Fibroblast of lung (primary cell): ENCODE measurements around the gene ZNF862.
"Not testable (repeated sequence)": the region's sequence is repeated elsewhere in the genome, so short reads cannot be mapped to it uniquely, and the experiment has no call there.

ENCODE experiments used
- EZH2 ChIP-seq: IDR thresholded peaks from 2 replicates; pipeline ENCODE4 v1.5.1; 2012; ENCODE audit warnings: low read length, control low read depth, mild to moderate bottlenecking; ENCODE audit errors: missing control alignments
- TF ChIP-seq, protein P1 (sequence below), 2 donors: IDR thresholded peaks in 1 of 2; conservative IDR thresholded peaks in 1 of 2; 1 replicate in 1 of 2; 2 replicates in 1 of 2; pipeline ENCODE4 v1.5.1; 2011 to 2012; ENCODE audit warnings: low read length in 2 of 2, control low read depth in 1 of 2, inconsistent platforms in 1 of 2, low read depth in 1 of 2, mild to moderate bottlenecking in 1 of 2

DNA sequence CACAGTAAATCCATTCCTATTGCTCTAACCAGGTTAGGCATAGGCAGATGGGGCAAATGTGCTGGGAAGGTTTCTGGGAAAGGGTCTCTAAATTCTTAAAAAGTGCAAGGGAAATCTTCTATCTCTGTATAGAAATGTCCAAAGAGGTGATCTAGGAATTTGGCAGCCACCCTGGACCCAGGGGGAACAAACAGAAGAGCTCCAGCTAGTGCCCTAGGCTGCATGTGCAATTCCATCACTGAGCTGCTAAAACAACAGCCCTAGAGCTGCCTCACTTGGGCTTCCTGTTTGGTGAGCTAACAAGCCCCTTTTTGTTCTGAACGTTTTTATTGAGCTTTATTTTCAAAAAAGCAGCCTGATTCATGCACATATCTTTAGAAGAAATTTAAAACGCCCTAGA is 52.5 kb downstream of the ZNF862 start:
- not testable (repeated sequence) for TF ChIP-seq EZH2
- TF ChIP-seq, protein P1, sequence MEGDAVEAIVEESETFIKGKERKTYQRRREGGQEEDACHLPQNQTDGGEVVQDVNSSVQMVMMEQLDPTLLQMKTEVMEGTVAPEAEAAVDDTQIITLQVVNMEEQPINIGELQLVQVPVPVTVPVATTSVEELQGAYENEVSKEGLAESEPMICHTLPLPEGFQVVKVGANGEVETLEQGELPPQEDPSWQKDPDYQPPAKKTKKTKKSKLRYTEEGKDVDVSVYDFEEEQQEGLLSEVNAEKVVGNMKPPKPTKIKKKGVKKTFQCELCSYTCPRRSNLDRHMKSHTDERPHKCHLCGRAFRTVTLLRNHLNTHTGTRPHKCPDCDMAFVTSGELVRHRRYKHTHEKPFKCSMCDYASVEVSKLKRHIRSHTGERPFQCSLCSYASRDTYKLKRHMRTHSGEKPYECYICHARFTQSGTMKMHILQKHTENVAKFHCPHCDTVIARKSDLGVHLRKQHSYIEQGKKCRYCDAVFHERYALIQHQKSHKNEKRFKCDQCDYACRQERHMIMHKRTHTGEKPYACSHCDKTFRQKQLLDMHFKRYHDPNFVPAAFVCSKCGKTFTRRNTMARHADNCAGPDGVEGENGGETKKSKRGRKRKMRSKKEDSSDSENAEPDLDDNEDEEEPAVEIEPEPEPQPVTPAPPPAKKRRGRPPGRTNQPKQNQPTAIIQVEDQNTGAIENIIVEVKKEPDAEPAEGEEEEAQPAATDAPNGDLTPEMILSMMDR (conservative IDR thresholded peaks at IDR 0.05 in 1 of 2, IDR thresholded peaks at IDR 0.05 in 1 of 2; ENCODE audit: low read depth in 1 of 2, low read length in 2 of 2): not testable (repeated sequence)
